PFSK-1 (cell line): Measurements from ENCODE around the gene ZNF536.

Experiments
- POLR2AphosphoS5 ChIP-seq: IDR thresholded peaks from 2 replicates; pipeline ENCODE4 v1.6.1; 2012; ENCODE audit warnings: low read depth, mild to moderate bottlenecking, control low read depth, low read length, moderate library complexity
- TF ChIP-seq, protein P1 (sequence below), 2 experiments: IDR thresholded peaks; 2 replicates each; pipeline versions ENCODE4 v1.6.1 to v1.8.0; 2011 to 2012; ENCODE audit warnings: low read depth in 2 of 2, low read length in 2 of 2, control low read depth in 1 of 2, inconsistent platforms in 1 of 2, mild to moderate bottlenecking in 1 of 2, moderate library complexity in 1 of 2; ENCODE audit not compliant: insufficient read depth in 1 of 2

DNA sequence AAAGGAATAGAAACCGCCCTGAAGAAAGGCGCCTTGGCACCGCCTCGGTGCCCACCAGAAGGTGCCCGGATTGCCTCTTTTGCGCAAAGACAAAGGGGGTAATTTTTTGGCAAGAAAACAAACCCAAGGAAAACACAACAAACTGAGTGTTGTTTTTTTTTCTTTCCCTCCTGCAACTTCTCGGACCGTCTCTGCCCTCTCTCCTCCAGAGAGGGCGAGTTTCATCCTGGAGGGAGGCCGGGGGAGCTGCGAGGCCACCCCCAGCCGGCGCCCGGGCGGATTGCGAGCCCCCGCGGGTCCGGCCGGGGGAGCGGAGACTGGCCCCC is 2.3 kb downstream of the ZNF536 start:
- TF ChIP-seq, protein P1, sequence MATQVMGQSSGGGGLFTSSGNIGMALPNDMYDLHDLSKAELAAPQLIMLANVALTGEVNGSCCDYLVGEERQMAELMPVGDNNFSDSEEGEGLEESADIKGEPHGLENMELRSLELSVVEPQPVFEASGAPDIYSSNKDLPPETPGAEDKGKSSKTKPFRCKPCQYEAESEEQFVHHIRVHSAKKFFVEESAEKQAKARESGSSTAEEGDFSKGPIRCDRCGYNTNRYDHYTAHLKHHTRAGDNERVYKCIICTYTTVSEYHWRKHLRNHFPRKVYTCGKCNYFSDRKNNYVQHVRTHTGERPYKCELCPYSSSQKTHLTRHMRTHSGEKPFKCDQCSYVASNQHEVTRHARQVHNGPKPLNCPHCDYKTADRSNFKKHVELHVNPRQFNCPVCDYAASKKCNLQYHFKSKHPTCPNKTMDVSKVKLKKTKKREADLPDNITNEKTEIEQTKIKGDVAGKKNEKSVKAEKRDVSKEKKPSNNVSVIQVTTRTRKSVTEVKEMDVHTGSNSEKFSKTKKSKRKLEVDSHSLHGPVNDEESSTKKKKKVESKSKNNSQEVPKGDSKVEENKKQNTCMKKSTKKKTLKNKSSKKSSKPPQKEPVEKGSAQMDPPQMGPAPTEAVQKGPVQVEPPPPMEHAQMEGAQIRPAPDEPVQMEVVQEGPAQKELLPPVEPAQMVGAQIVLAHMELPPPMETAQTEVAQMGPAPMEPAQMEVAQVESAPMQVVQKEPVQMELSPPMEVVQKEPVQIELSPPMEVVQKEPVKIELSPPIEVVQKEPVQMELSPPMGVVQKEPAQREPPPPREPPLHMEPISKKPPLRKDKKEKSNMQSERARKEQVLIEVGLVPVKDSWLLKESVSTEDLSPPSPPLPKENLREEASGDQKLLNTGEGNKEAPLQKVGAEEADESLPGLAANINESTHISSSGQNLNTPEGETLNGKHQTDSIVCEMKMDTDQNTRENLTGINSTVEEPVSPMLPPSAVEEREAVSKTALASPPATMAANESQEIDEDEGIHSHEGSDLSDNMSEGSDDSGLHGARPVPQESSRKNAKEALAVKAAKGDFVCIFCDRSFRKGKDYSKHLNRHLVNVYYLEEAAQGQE (IDR thresholded peaks at IDR 0.05; ENCODE audit: insufficient read depth in 1 of 2, low read depth in 2 of 2, low read length in 2 of 2), result no peak
- TF ChIP-seq POLR2AphosphoS5, result no peak
